GM19035 (cell line): ENCODE data around the gene CCL20.
"Not testable (repeated sequence)": the region's sequence is repeated elsewhere in the genome, so short reads cannot be mapped to it uniquely, and the experiment has no call there.

Experiments used
- ATAC-seq: cut with Tn5 transposase; IDR thresholded peaks from one replicate; pipeline ENCODE4 v1.9.1; 2021; ENCODE audit not compliant: unreplicated experiment

The CCL20 gene

GRCh38 chr2:227829337-227829736, 15.7 kb downstream of the CCL20 start:
- no peak for ATAC-seq

- no peak for ATAC-seq
Measured at GRCh38 chr2:227834423-227834822, 20.8 kb downstream of the CCL20 start.

GRCh38 chr2:227834916-227835650, 21.4 kb downstream of the CCL20 start:
- no peak for ATAC-seq

GRCh38 chr2:227839339-227840129, 25.9 kb downstream of the CCL20 start:
- not testable (repeated sequence) for ATAC-seq

- ATAC-seq = peak; percentile 50
Measured at GRCh38 chr2:227846831-227847230, 33.2 kb downstream of the CCL20 start.

GRCh38 chr2:227848146-227848545, 34.5 kb downstream of the CCL20 start:
- no peak for ATAC-seq

- ATAC-seq = peak; percentile 73
Measured at GRCh38 chr2:227848586-227848985, 34.9 kb downstream of the CCL20 start.

GRCh38 chr2:227849906-227850305, 36.3 kb downstream of the CCL20 start:
- ATAC-seq = no peak

GRCh38 chr2:227853204-227853629, 39.6 kb downstream of the CCL20 start:
- ATAC-seq = no peak

GRCh38 chr2:227853765-227854271, 40.2 kb downstream of the CCL20 start:
- no peak for ATAC-seq

- no peak for ATAC-seq
Measured at GRCh38 chr2:227855440-227855839, 41.8 kb downstream of the CCL20 start.

- no peak for ATAC-seq
Measured at GRCh38 chr2:227856697-227857096, 43.1 kb downstream of the CCL20 start.

GRCh38 chr2:227860221-227860641, 46.6 kb downstream of the CCL20 start:
- no peak for ATAC-seq

- no peak for ATAC-seq
Measured at GRCh38 chr2:227861011-227861410, 47.4 kb downstream of the CCL20 start.

GRCh38 chr2:227862227-227862740, 48.6 kb downstream of the CCL20 start:
- ATAC-seq = peak; percentile 50

GRCh38 chr2:227862741-227863588, 49.3 kb downstream of the CCL20 start:
- ATAC-seq = no peak

GRCh38 chr2:227864161-227864756, 50.6 kb downstream of the CCL20 start:
- ATAC-seq = no peak

- ATAC-seq = no peak
Measured at GRCh38 chr2:227865291-227865690, 51.6 kb downstream of the CCL20 start.
